Activated CD8-positive, alpha-beta memory T cell treated with anti-CD3 and anti-CD28 coated beads, Interleukin-2, amount 50 U/mL, for 1 hour (primary cell): Measurements from ENCODE around the gene VCX3B.
"Not testable (repeated sequence)": the region's sequence is repeated elsewhere in the genome, so short reads cannot be mapped to it uniquely, and the experiment has no call there.

Source experiments
- DNase-seq: peaks from one replicate; pipeline ENCODE4 v3.0.0-alpha.2; 2020; ENCODE audit errors: extremely low read depth

Gene VCX3B

GRCh38 chrX:8464530-8464929 is at the start of gene VCX3B:
Gene VCX3B, plus strand, starts transcription at chrX:8464830. Its CDS starts 621 bp downstream, at chrX:8465451.
- not testable (repeated sequence) for DNase-seq

GRCh38 chrX:8418301-8418700 is 46.3 kb upstream of the VCX3B start:
- DNase-seq = no peak

- no peak for DNase-seq
Measured at GRCh38 chrX:8424912-8425311, 39.7 kb upstream of the VCX3B start.

GRCh38 chrX:8429692-8430249 is 34.9 kb upstream of the VCX3B start:
- DNase-seq = no peak

- DNase-seq = no peak
Measured at GRCh38 chrX:8430444-8430843, 34.2 kb upstream of the VCX3B start.

GRCh38 chrX:8432396-8432795 is 32.2 kb upstream of the VCX3B start:
- no peak for DNase-seq

- no peak for DNase-seq
Measured at GRCh38 chrX:8433109-8434062, 31.2 kb upstream of the VCX3B start.

- no peak for DNase-seq
Measured at GRCh38 chrX:8447368-8447767, 17.3 kb upstream of the VCX3B start.

- not testable (repeated sequence) for DNase-seq
Measured at GRCh38 chrX:8452343-8452742, 12.3 kb upstream of the VCX3B start.

- no peak for DNase-seq
Measured at GRCh38 chrX:8453611-8454010, 11.0 kb upstream of the VCX3B start.

- DNase-seq = no peak
Measured at GRCh38 chrX:8455557-8455956, 9.1 kb upstream of the VCX3B start.

- DNase-seq = no peak
Measured at GRCh38 chrX:8462488-8462887, 2.1 kb upstream of the VCX3B start.

- DNase-seq = no peak
Measured at GRCh38 chrX:8484360-8484949, 19.8 kb downstream of the VCX3B start.

- DNase-seq = not testable (repeated sequence)
Measured at GRCh38 chrX:8495036-8495435, 30.4 kb downstream of the VCX3B start.

- DNase-seq = no peak
Measured at GRCh38 chrX:8500203-8500602, 35.6 kb downstream of the VCX3B start.

- DNase-seq = not testable (repeated sequence)
Measured at GRCh38 chrX:8502101-8502500, 37.5 kb downstream of the VCX3B start.

- DNase-seq = no peak
Measured at GRCh38 chrX:8504451-8504850, 39.8 kb downstream of the VCX3B start.
